ENCODE data around the gene SLC23A3. TPM values are rescaled to one million over a fixed set of nuclear protein-coding genes. Genes with fewer than 3 reads are reported as not detected.

The SLC23A3 gene
- total RNA-seq, 2 experiments from 2014 or later: 2.7 to 6.7 TPM

- no peaks in the 10 kb centered on the region for H4K20me1 ChIP-seq (ENCODE audit: insufficient read depth, low read length)
- DNase-seq (ENCODE audit: low spot score): peak; percentile 84
- CTCF ChIA-PET (ENCODE audit: unreplicated experiment): interaction anchor here (1.0 to 1.6 kb wide), 2 partner anchors 126 to 160 kb away, joined by 3 to 4 read pairs; no protein-coding TSS in a partner anchor
- H3K4me3 ChIP-seq (ENCODE audit: low read depth, low read length, poor library complexity, severe bottlenecking): no peak overlapping the region
- H3K27ac ChIP-seq (ENCODE audit: low read depth, low read length, poor library complexity, severe bottlenecking): no peak overlapping the region
- no peaks in the 10 kb centered on the region for H3K9me3 ChIP-seq (ENCODE audit: low read length)
- H3K4me1 ChIP-seq (ENCODE audit: insufficient read depth, low read length, poor library complexity, severe bottlenecking): peaks cover 5% of the 10 kb centered on the region
- intact Hi-C loops (cut with micrococcal nuclease; ENCODE audit: unreplicated experiment): loop anchor here (1.0 kb wide), 2 partner anchors 97 to 126 kb away; no protein-coding TSS in a partner anchor
- H2AFZ ChIP-seq (ENCODE audit: low read length): no peak overlapping the region
- BruUV-seq (replicated peaks): no TSS peak
- H3K79me2 ChIP-seq (ENCODE audit: insufficient read depth, low read depth, low read length): peaks cover 3% of the 10 kb centered on the region; the same call in 1 of the 2 replicates
- H3K4me2 ChIP-seq (ENCODE audit: low read length): no peak overlapping the region
- TF ChIP-seq EZH2phosphoT487 (IDR thresholded peaks at IDR 0.05; ENCODE audit: borderline replicate concordance, low read depth, low read length) (no peak), CTCF (conservative IDR thresholded peaks at IDR 0.05; ENCODE audit: low read length) (peak; percentile 82)
- POLR2A ChIA-PET: interaction anchor here (0.6 to 1.0 kb wide), 4 partner anchors 21 to 208 kb away, joined by 3 to 7 read pairs (median 4); partner anchors contain the start of gene CNPPD1
- peaks cover 10% of the 10 kb centered on the region; the same call in 1 of the 2 replicates for H3K36me3 ChIP-seq (ENCODE audit: insufficient read depth, low read length)
- no peaks in the 10 kb centered on the region for H3K9me2 ChIP-seq (ENCODE audit: insufficient read depth, low read length)
These were observed 14.7 kb downstream of the SLC23A3 start for GRCh38 chr2:219155054-219155644.

GRCh38 chr2:219149667-219150066 is 20.2 kb downstream of the SLC23A3 start:
- no peak for TF ChIP-seq CTCF (conservative IDR thresholded peaks at IDR 0.05; ENCODE audit: low read length)
- TF ChIP-seq EZH2phosphoT487 (IDR thresholded peaks at IDR 0.05; ENCODE audit: borderline replicate concordance, low read depth, low read length): no peak
- Histone ChIP-seq H3K79me2 (ENCODE audit: insufficient read depth, low read depth, low read length) (no peaks in the 10 kb centered on the region), H3K9me2 (ENCODE audit: insufficient read depth, low read length) (no peaks in the 10 kb centered on the region), H3K4me2 (ENCODE audit: low read length) (no peak overlapping the region), H3K4me1 (ENCODE audit: insufficient read depth, low read length, poor library complexity, severe bottlenecking) (no peaks in the 10 kb centered on the region), H3K9me3 (ENCODE audit: low read length) (no peaks in the 10 kb centered on the region), H3K36me3 (ENCODE audit: insufficient read depth, low read length) (peaks cover 28% of the 10 kb centered on the region), H2AFZ (ENCODE audit: low read length) (no peak overlapping the region), H3K27ac (ENCODE audit: low read depth, low read length, poor library complexity, severe bottlenecking) (no peak overlapping the region), H3K4me3 (ENCODE audit: low read depth, low read length, poor library complexity, severe bottlenecking) (no peak overlapping the region), H4K20me1 (ENCODE audit: insufficient read depth, low read length) (no peaks in the 10 kb centered on the region)
- intact Hi-C loops (cut with micrococcal nuclease; ENCODE audit: unreplicated experiment): no loop called here
- CTCF ChIA-PET (ENCODE audit: unreplicated experiment): no interaction called here
- DNase-seq (ENCODE audit: low spot score): no peak
- no TSS peak for BruUV-seq (replicated peaks)
- POLR2A ChIA-PET: no interaction called here

- Histone ChIP-seq H3K79me2 (ENCODE audit: insufficient read depth, low read depth, low read length) (no peaks in the 10 kb centered on the region), H3K9me2 (ENCODE audit: insufficient read depth, low read length) (no peaks in the 10 kb centered on the region), H3K4me2 (ENCODE audit: low read length) (no peak overlapping the region), H3K9me3 (ENCODE audit: low read length) (no peaks in the 10 kb centered on the region), H3K4me1 (ENCODE audit: insufficient read depth, low read length, poor library complexity, severe bottlenecking) (no peaks in the 10 kb centered on the region), H4K20me1 (ENCODE audit: insufficient read depth, low read length) (no peaks in the 10 kb centered on the region), H3K36me3 (ENCODE audit: insufficient read depth, low read length) (peaks cover 49% of the 10 kb centered on the region), H3K4me3 (ENCODE audit: low read depth, low read length, poor library complexity, severe bottlenecking) (no peak overlapping the region), H2AFZ (ENCODE audit: low read length) (no peak overlapping the region), H3K27ac (ENCODE audit: low read depth, low read length, poor library complexity, severe bottlenecking) (no peak overlapping the region)
- intact Hi-C loops (cut with micrococcal nuclease; ENCODE audit: unreplicated experiment): loop anchor here (5.0 kb wide), 1 partner anchor 40 kb away; no protein-coding TSS in a partner anchor
- TF ChIP-seq CTCF (conservative IDR thresholded peaks at IDR 0.05; ENCODE audit: low read length) (no peak), EZH2phosphoT487 (IDR thresholded peaks at IDR 0.05; ENCODE audit: borderline replicate concordance, low read depth, low read length) (no peak)
- ChIA-PET POLR2A (interaction anchor here (1.0 kb wide), 1 partner anchor 65 kb away, joined by 3 read pairs; the partner anchor contains the start of gene ZFAND2B), CTCF (ENCODE audit: unreplicated experiment) (no interaction called here)
- no TSS peak for BruUV-seq (replicated peaks)
- DNase-seq (ENCODE audit: low spot score): no peak
These were observed 27.5 kb downstream of the SLC23A3 start for GRCh38 chr2:219142329-219142728.

Data from OCI-LY7 (cell line).